Measurements from ENCODE around the gene SFR1. TPM values are rescaled to one million over a fixed set of nuclear protein-coding genes. Genes with fewer than 3 reads are reported as not detected.
A peak's percentile ranks its signal among the peaks of the same experiment; 100 is the strongest.

The SFR1 gene
- total RNA-seq, 2 experiments from 2014 or later: 13.9 to 14.8 TPM

DNA sequence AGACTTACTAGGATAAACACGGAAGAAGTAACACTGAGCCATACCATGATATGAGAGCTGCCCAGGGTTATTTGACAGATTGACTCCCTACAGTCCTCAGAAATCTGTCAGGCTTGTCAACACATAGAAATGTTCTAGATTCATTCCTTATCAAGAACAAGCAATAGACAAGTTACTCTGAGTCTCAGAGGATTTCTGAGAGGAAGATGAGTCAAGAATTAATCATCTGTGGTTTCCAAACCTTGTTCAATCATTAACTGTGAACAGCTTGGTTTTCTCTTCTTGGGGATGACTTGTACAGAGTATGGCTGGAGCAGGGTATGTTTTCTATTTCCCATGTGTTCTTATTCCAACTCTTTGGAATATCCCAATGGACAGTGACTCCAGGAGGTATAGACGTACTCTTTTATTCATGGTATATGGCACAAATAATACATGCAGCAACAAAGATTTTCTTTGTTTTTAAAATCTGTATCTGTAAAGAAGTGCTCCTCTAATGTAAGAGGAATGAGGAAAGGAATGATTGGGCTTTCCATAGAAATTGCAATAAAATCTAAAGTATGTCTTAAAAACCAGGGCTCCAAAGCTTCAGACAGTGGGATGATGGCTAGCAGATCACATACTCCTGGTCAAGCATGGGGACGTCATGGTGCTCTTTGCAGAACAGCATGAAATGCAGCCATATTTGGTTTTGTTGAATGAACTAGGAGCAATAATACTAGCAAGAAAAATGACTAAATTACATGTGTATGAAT lies 11.9 kb upstream of the SFR1 start:
- Histone ChIP-seq H3K36me3 (ENCODE audit: insufficient read depth, low read length) (no peaks in the 10 kb centered on the region), H2AFZ (ENCODE audit: low read length) (no peak overlapping the region), H3K4me2 (ENCODE audit: low read length) (no peak overlapping the region), H3K79me2 (ENCODE audit: insufficient read depth, low read depth, low read length) (no peaks in the 10 kb centered on the region), H3K4me1 (ENCODE audit: insufficient read depth, low read length, poor library complexity, severe bottlenecking) (peaks cover 6% of the 10 kb centered on the region), H4K20me1 (ENCODE audit: insufficient read depth, low read length) (no peaks in the 10 kb centered on the region), H3K9me3 (ENCODE audit: low read length) (no peaks in the 10 kb centered on the region), H3K27ac (ENCODE audit: low read depth, low read length, poor library complexity, severe bottlenecking) (no peak overlapping the region), H3K4me3 (ENCODE audit: low read depth, low read length, poor library complexity, severe bottlenecking) (no peak overlapping the region), H3K9me2 (ENCODE audit: insufficient read depth, low read length) (no peaks in the 10 kb centered on the region)
- no TSS peak for BruUV-seq (replicated peaks)
- ChIA-PET CTCF (ENCODE audit: unreplicated experiment) (no interaction called here), POLR2A (interaction anchor here (0.6 to 3.0 kb wide), 2 partner anchors 11 to 144 kb away, joined by 4 to 8 read pairs; partner anchors contain the start of gene SFR1)
- intact Hi-C loops (cut with micrococcal nuclease; ENCODE audit: unreplicated experiment): no loop called here
- DNase-seq (ENCODE audit: low spot score): no peak
- TF ChIP-seq, protein P1, sequence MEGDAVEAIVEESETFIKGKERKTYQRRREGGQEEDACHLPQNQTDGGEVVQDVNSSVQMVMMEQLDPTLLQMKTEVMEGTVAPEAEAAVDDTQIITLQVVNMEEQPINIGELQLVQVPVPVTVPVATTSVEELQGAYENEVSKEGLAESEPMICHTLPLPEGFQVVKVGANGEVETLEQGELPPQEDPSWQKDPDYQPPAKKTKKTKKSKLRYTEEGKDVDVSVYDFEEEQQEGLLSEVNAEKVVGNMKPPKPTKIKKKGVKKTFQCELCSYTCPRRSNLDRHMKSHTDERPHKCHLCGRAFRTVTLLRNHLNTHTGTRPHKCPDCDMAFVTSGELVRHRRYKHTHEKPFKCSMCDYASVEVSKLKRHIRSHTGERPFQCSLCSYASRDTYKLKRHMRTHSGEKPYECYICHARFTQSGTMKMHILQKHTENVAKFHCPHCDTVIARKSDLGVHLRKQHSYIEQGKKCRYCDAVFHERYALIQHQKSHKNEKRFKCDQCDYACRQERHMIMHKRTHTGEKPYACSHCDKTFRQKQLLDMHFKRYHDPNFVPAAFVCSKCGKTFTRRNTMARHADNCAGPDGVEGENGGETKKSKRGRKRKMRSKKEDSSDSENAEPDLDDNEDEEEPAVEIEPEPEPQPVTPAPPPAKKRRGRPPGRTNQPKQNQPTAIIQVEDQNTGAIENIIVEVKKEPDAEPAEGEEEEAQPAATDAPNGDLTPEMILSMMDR (conservative IDR thresholded peaks at IDR 0.05; ENCODE audit: low read length): no peak
- no peak for TF ChIP-seq EZH2phosphoT487 (IDR thresholded peaks at IDR 0.05; ENCODE audit: borderline replicate concordance, low read depth, low read length)

DNA sequence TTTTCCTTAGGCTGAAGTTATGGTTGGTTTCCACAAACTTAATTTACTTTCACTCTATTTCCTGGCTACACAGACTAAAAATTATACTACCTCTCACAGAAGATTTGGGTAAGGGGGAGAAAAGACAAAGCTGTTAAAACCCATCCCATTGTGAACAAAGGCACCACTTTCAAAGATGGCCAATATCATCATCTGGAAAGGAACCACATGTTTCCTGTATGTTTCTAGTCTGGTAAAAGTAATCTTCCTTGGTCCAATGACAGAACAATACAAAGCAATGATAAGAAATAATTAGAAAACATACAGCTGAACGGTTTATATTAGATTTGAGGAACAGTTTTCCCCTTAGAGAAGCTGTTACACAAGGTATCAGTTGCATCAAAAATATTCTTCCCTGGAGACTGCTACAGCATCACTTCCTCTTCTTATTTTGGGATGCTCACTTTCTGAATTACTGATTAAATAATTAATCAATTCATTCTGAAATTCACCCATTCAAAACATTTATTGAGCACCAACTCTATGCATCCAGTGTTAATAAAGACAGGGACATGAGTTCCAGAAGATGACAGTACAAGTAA lies 8.5 kb upstream of the SFR1 start:
- Histone ChIP-seq H2AFZ (ENCODE audit: low read length) (0 out of 2 replicates have a peak overlapping the region, but pooled peaks have one; percentile 23), H3K9me3 (ENCODE audit: low read length) (no peaks in the 10 kb centered on the region), H3K27ac (ENCODE audit: low read depth, low read length, poor library complexity, severe bottlenecking) (no peak overlapping the region), H4K20me1 (ENCODE audit: insufficient read depth, low read length) (no peaks in the 10 kb centered on the region), H3K4me2 (ENCODE audit: low read length) (no peak overlapping the region), H3K4me1 (ENCODE audit: insufficient read depth, low read length, poor library complexity, severe bottlenecking) (peaks cover 6% of the 10 kb centered on the region), H3K4me3 (ENCODE audit: low read depth, low read length, poor library complexity, severe bottlenecking) (no peak overlapping the region), H3K79me2 (ENCODE audit: insufficient read depth, low read depth, low read length) (no peaks in the 10 kb centered on the region), H3K36me3 (ENCODE audit: insufficient read depth, low read length) (no peaks in the 10 kb centered on the region), H3K9me2 (ENCODE audit: insufficient read depth, low read length) (no peaks in the 10 kb centered on the region)
- DNase-seq (ENCODE audit: low spot score): no peak
- no peak for TF ChIP-seq EZH2phosphoT487 (IDR thresholded peaks at IDR 0.05; ENCODE audit: borderline replicate concordance, low read depth, low read length)
- TF ChIP-seq, protein P1 (conservative IDR thresholded peaks at IDR 0.05; ENCODE audit: low read length): no peak
- intact Hi-C loops (cut with micrococcal nuclease; ENCODE audit: unreplicated experiment): loop anchor here (1.0 kb wide), 1 partner anchor 11 kb away; no protein-coding TSS in a partner anchor
- ChIA-PET CTCF (ENCODE audit: unreplicated experiment) (no interaction called here), POLR2A (interaction anchor here (0.7 kb wide), 1 partner anchor 76 kb away, joined by 3 read pairs; no protein-coding TSS in a partner anchor)
- no TSS peak for BruUV-seq (replicated peaks)
